Suprapubic skin (tissue), 4 donors: Measurements from ENCODE around the gene SMG6.

ENCODE experiments used
- EP300 ChIP-seq: sonication (generic); formaldehyde crosslinking; IDR thresholded peaks from one replicate; pipeline ENCODE4 v1.6.1; 2017; ENCODE audit warnings: antibody characterized with exemption
- POLR2A ChIP-seq, 2 donors: fragments of 450-650 bp; IDR thresholded peaks; one replicate each; pipeline ENCODE4 v1.6.1; 2017; ENCODE audit warnings: antibody characterized with exemption in 2 of 2, mild to moderate bottlenecking in 2 of 2, moderate library complexity in 2 of 2
- POLR2AphosphoS5 ChIP-seq, 3 donors: sonication (generic); formaldehyde crosslinking; IDR thresholded peaks; one replicate each; pipeline ENCODE4 v1.6.1; 2017; ENCODE audit warnings: antibody characterized with exemption in 3 of 3
- TF ChIP-seq, protein P1 (sequence below), 2 donors: fragments of 200-600 bp in 1 of 2; fragments of 450-650 bp in 1 of 2; sonication (generic) in 1 of 2; IDR thresholded peaks; one replicate each; pipeline ENCODE4 v1.5.1; 2016 to 2019; ENCODE audit warnings: antibody characterized with exemption in 2 of 2, mild to moderate bottlenecking in 1 of 2, moderate library complexity in 1 of 2

GRCh38 chr17:2271985-2272702 lies 31.4 kb downstream of the SMG6 start:
- TF ChIP-seq, protein P1, sequence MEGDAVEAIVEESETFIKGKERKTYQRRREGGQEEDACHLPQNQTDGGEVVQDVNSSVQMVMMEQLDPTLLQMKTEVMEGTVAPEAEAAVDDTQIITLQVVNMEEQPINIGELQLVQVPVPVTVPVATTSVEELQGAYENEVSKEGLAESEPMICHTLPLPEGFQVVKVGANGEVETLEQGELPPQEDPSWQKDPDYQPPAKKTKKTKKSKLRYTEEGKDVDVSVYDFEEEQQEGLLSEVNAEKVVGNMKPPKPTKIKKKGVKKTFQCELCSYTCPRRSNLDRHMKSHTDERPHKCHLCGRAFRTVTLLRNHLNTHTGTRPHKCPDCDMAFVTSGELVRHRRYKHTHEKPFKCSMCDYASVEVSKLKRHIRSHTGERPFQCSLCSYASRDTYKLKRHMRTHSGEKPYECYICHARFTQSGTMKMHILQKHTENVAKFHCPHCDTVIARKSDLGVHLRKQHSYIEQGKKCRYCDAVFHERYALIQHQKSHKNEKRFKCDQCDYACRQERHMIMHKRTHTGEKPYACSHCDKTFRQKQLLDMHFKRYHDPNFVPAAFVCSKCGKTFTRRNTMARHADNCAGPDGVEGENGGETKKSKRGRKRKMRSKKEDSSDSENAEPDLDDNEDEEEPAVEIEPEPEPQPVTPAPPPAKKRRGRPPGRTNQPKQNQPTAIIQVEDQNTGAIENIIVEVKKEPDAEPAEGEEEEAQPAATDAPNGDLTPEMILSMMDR (IDR thresholded peaks at IDR 0.05), result no peak
- no peak for TF ChIP-seq POLR2A (IDR thresholded peaks at IDR 0.05)
- no peak for TF ChIP-seq POLR2AphosphoS5 (IDR thresholded peaks at IDR 0.05)
- TF ChIP-seq EP300, result no peak
